Endothelial cell of umbilical vein (primary cell): ENCODE data around the gene AKT3. TPM values are rescaled to one million over a fixed set of nuclear protein-coding genes. Genes with fewer than 3 reads are reported as not detected.

Source experiments
- BruUV-seq: library from RNA; stranded (reverse); fragments of 400-500 nt; replicated peaks from 2 replicates; lab custom pipeline; 2021; lab: Mats Ljungman, UMichigan
- CTCF ChIA-PET: fragments of 300-600, 350-600 bp; sonication (Branson Sonifier 250); formaldehyde crosslinking; loops from one replicate; lab custom pipeline; 2021; ENCODE audit warnings: antibody characterized with exemption, inconsistent platforms; lab: Charles Lee
- POLR2A ChIA-PET: fragments of 300-600, 350-600 bp; sonication (Branson Sonifier 250); formaldehyde crosslinking; loops from one replicate; lab custom pipeline; 2021; ENCODE audit warnings: antibody characterized with exemption, inconsistent platforms; lab: Charles Lee
- DNase-seq: peaks from one replicate; pipeline ENCODE4 v3.0.0-alpha.2; 2011; ENCODE audit warnings: low read depth, low spot score
- FAIRE-seq: peaks from 2 replicates; lab custom pipeline; 2011; peaks lifted over from hg19 to GRCh38; lab: Jason Lieb, UNC
- H2AFZ ChIP-seq: 2 replicates; pipeline ENCODE4 v1.6.0; 2012; ENCODE audit warnings: low read depth, low read length, control low read depth, inconsistent platforms
- H3K27ac ChIP-seq: 2 replicates; pipeline ENCODE4 v1.5.1; 2011; ENCODE audit warnings: low read depth, mild to moderate bottlenecking, control low read depth, low read length, moderate library complexity; ENCODE audit not compliant: insufficient read depth
- H3K27me3 ChIP-seq, 2 experiments: 2 replicates each; pipeline versions ENCODE4 v1.6.0 to v1.6.1; 2011; ENCODE audit warnings: low read length in 2 of 2, mixed read lengths in 1 of 2; ENCODE audit not compliant: control insufficient read depth in 2 of 2, insufficient read depth in 2 of 2
- H3K36me3 ChIP-seq, 2 experiments: 2 replicates in 1 of 2; 3 replicates in 1 of 2; pipeline ENCODE4 v1.5.1; 2011; ENCODE audit warnings: low read length in 2 of 2, mild to moderate bottlenecking in 1 of 2, moderate library complexity in 1 of 2; ENCODE audit not compliant: control insufficient read depth in 2 of 2, insufficient read depth in 2 of 2; ENCODE audit errors: extremely low read depth in 1 of 2
- H3K4me1 ChIP-seq: 3 replicates; pipeline ENCODE4 v1.5.1; 2011; ENCODE audit warnings: mild to moderate bottlenecking, low read length; ENCODE audit not compliant: control insufficient read depth, insufficient read depth; ENCODE audit errors: extremely low read depth
- H3K4me2 ChIP-seq: 2 replicates; pipeline ENCODE4 v1.6.1; 2011; ENCODE audit warnings: low read length, control low read depth, mixed read lengths; ENCODE audit not compliant: insufficient read depth
- H3K4me3 ChIP-seq, 3 experiments: fragments of 200-600 bp in 1 of 3; sonication (generic), shearing (Covaris generic) in 1 of 3; replicated peaks in 1 of 3; 2 replicates each; pipeline ENCODE4 v1.5.1; 2011 to 2016; ENCODE audit warnings: control low read depth in 3 of 3, low read length in 3 of 3, mild to moderate bottlenecking in 2 of 3, inconsistent platforms in 1 of 3, low read depth in 1 of 3, moderate library complexity in 1 of 3; ENCODE audit not compliant: insufficient read depth in 1 of 3
- H3K79me2 ChIP-seq: 2 replicates; pipeline ENCODE4 v1.6.0; 2012; ENCODE audit warnings: low read length, inconsistent platforms; ENCODE audit not compliant: control insufficient read depth, insufficient read depth
- H3K9ac ChIP-seq: replicated peaks from 2 replicates; pipeline ENCODE3; 2011; ENCODE audit warnings: low read length, control low read depth; ENCODE audit not compliant: insufficient read depth; ENCODE audit errors: extremely low read depth
- H3K9me1 ChIP-seq: replicated peaks from 3 replicates; pipeline ENCODE4 v1.6.0; 2011; ENCODE audit warnings: mild to moderate bottlenecking, low read length; ENCODE audit not compliant: control insufficient read depth, insufficient read depth; ENCODE audit errors: extremely low read depth
- H3K9me3 ChIP-seq: replicated peaks from 2 replicates; pipeline ENCODE4 v1.5.1; 2012; ENCODE audit warnings: low read length, inconsistent platforms; ENCODE audit not compliant: control insufficient read depth, insufficient read depth
- H4K20me1 ChIP-seq: replicated peaks from 2 replicates; pipeline ENCODE3; 2011; ENCODE audit warnings: mild to moderate bottlenecking, low read length; ENCODE audit not compliant: control insufficient read depth, insufficient read depth; ENCODE audit errors: extremely low read depth
- EZH2 ChIP-seq: IDR thresholded peaks from 2 replicates; pipeline ENCODE4 v1.6.1; 2012; ENCODE audit warnings: borderline replicate concordance, low read depth, mild to moderate bottlenecking, moderate library complexity, low read length, inconsistent platforms; ENCODE audit not compliant: severe bottlenecking
- FOS ChIP-seq: IDR thresholded peaks from 2 replicates; pipeline ENCODE4 v1.6.1; 2011; ENCODE audit warnings: mild to moderate bottlenecking, low read length, moderate library complexity, borderline replicate concordance; ENCODE audit not compliant: insufficient read depth
- GATA2 ChIP-seq: IDR thresholded peaks from 2 replicates; pipeline ENCODE4 v1.7.0; 2011; ENCODE audit warnings: low read depth, mild to moderate bottlenecking, moderate library complexity, mixed read lengths, low read length; ENCODE audit not compliant: insufficient read length, insufficient read depth
- JUN ChIP-seq: IDR thresholded peaks from 2 replicates; pipeline ENCODE4 v1.6.1; 2011; ENCODE audit warnings: borderline replicate concordance, low read depth; ENCODE audit not compliant: insufficient read length, insufficient read depth
- MYC ChIP-seq: IDR thresholded peaks from one replicate; pipeline ENCODE4 v1.6.1; 2011; ENCODE audit warnings: mild to moderate bottlenecking, low read depth, low read length
- POLR2A ChIP-seq: IDR thresholded peaks from 2 replicates; pipeline ENCODE4 v1.6.1; 2012; ENCODE audit warnings: low read depth, mild to moderate bottlenecking, control low read depth, low read length
- POLR2AphosphoS5 ChIP-seq: IDR thresholded peaks from 2 replicates; pipeline ENCODE4 v1.6.1; 2012; ENCODE audit warnings: low read depth, mild to moderate bottlenecking, control low read depth, low read length, moderate library complexity; ENCODE audit not compliant: insufficient read depth
- dilution Hi-C: fragments of 300-500 bp; cut with MboI; formaldehyde crosslinking; loops from one replicate; pipeline ENCODE4 v1.15.0; 2019; ENCODE audit warnings: low sequenced_read_pairs; ENCODE audit not compliant: extremely low pct_ligation_motif_present
- intact Hi-C: fragments of 100-400 bp; cut with micrococcal nuclease; formaldehyde crosslinking; loops from one replicate; pipeline ENCODE4 v1.10.0; 2022
- polyA plus RNA-seq, 4 experiments: library from polyadenylated mRNA; depleted of rRNA in 3 of 4; stranded (reverse) in 3 of 4; unstranded in 1 of 4; fragments of >200 nt; gene quantifications; 2 replicates each; pipeline versions ENCODE4 v1.2.1 to v1.2.3, GENCODE V29; 2011 to 2012; ENCODE audit warnings: missing spikeins in 1 of 4
- total RNA-seq: library from RNA; stranded (reverse); gene quantifications from 2 replicates; pipeline ENCODE4 v1.2.3, GENCODE V29; 2021
- TF ChIP-seq, protein P1 (sequence below), 2 donors: IDR thresholded peaks; 1 replicate in 1 of 2; 2 replicates in 1 of 2; pipeline ENCODE4 v1.5.1; 2011; ENCODE audit warnings: low read length in 2 of 2, mild to moderate bottlenecking in 2 of 2, moderate library complexity in 2 of 2, control low read depth in 1 of 2, inconsistent platforms in 1 of 2, low read depth in 1 of 2; ENCODE audit not compliant: insufficient read depth in 1 of 2; ENCODE audit errors: extremely low read depth in 1 of 2
- TF ChIP-seq, protein P2 (sequence below): IDR thresholded peaks from 2 replicates; pipeline ENCODE4 v1.6.1; 2011; ENCODE audit not compliant: insufficient read depth, insufficient read length

AKT3 gene
- total and polyA plus RNA-seq, 2 donors (not counting 3 experiments of a cell fraction or from before 2014, with no cell fraction given) = 20.6 to 97.1 TPM

DNA sequence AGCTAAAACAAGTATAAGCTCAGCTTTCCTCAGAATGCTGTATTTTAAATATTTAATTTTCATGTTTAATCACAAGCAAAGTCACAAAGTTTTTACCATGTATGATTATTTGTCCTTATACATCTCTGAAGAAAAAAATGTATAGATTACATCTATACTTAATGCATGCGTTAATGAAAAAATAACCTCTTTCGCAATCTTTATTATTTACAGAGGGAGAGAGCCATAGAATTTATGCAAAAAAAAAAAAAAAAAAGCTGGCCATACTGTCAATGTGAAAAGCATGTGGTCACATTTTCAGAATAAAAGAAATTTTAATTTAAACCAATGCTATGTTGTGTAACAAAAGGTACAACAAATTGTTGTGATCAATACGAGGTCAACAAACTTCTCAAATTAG lies 148.2 kb downstream of the AKT3 start:
- no peak overlapping the region for H3K4me2 ChIP-seq
- dilution Hi-C loops = no loop called here
- ChIA-PET POLR2A (no interaction called here), CTCF (interaction anchor here (1.1 kb wide), 1 partner anchor 69 kb away, joined by 3 read pairs; no protein-coding TSS in a partner anchor)
- H4K20me1 ChIP-seq = peaks cover 2% of the 10 kb centered on the region
- FAIRE-seq (no peak), DNase-seq (no peak)
- H3K9me1 ChIP-seq = no peaks in the 10 kb centered on the region
- intact Hi-C loops = no loop called here
- H3K36me3 ChIP-seq = no peaks in the 10 kb centered on the region
- TF ChIP-seq GATA2 = no peak
- no peak for TF ChIP-seq JUN
- no peak for TF ChIP-seq FOS
- no peak for TF ChIP-seq POLR2A
- no peak for TF ChIP-seq POLR2AphosphoS5
- no peak for TF ChIP-seq MYC
- no peak for TF ChIP-seq EZH2
- TF ChIP-seq, protein P1, sequence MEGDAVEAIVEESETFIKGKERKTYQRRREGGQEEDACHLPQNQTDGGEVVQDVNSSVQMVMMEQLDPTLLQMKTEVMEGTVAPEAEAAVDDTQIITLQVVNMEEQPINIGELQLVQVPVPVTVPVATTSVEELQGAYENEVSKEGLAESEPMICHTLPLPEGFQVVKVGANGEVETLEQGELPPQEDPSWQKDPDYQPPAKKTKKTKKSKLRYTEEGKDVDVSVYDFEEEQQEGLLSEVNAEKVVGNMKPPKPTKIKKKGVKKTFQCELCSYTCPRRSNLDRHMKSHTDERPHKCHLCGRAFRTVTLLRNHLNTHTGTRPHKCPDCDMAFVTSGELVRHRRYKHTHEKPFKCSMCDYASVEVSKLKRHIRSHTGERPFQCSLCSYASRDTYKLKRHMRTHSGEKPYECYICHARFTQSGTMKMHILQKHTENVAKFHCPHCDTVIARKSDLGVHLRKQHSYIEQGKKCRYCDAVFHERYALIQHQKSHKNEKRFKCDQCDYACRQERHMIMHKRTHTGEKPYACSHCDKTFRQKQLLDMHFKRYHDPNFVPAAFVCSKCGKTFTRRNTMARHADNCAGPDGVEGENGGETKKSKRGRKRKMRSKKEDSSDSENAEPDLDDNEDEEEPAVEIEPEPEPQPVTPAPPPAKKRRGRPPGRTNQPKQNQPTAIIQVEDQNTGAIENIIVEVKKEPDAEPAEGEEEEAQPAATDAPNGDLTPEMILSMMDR (IDR thresholded peaks at IDR 0.05; ENCODE audit: extremely low read depth in 1 of 2, insufficient read depth in 1 of 2, low read depth in 1 of 2, low read length in 2 of 2) = no peak
- TF ChIP-seq, protein P2, sequence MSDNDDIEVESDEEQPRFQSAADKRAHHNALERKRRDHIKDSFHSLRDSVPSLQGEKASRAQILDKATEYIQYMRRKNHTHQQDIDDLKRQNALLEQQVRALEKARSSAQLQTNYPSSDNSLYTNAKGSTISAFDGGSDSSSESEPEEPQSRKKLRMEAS = no peak
- H2AFZ ChIP-seq = no peak overlapping the region
- no TSS peak for BruUV-seq
- H3K9ac ChIP-seq = no peak overlapping the region
- no peaks in the 10 kb centered on the region for H3K79me2 ChIP-seq
- no peaks in the 10 kb centered on the region for H3K27me3 ChIP-seq
- no peak overlapping the region for H3K27ac ChIP-seq
- H3K4me1 ChIP-seq = no peaks in the 10 kb centered on the region
- H3K9me3 ChIP-seq = no peaks in the 10 kb centered on the region
- H3K4me3 ChIP-seq = no peak overlapping the region
